Right kidney (tissue), 9 donors: ENCODE results near the gene SLC12A3.

Experiments
- DNase-seq: peaks from one replicate; pipeline ENCODE4 v3.0.0-alpha.2; 2016
- long read RNA-seq, 8 donors: transcript quantifications; one replicate each; lab custom pipeline, GENCODE V29; 2026

The SLC12A3 gene, protein sequence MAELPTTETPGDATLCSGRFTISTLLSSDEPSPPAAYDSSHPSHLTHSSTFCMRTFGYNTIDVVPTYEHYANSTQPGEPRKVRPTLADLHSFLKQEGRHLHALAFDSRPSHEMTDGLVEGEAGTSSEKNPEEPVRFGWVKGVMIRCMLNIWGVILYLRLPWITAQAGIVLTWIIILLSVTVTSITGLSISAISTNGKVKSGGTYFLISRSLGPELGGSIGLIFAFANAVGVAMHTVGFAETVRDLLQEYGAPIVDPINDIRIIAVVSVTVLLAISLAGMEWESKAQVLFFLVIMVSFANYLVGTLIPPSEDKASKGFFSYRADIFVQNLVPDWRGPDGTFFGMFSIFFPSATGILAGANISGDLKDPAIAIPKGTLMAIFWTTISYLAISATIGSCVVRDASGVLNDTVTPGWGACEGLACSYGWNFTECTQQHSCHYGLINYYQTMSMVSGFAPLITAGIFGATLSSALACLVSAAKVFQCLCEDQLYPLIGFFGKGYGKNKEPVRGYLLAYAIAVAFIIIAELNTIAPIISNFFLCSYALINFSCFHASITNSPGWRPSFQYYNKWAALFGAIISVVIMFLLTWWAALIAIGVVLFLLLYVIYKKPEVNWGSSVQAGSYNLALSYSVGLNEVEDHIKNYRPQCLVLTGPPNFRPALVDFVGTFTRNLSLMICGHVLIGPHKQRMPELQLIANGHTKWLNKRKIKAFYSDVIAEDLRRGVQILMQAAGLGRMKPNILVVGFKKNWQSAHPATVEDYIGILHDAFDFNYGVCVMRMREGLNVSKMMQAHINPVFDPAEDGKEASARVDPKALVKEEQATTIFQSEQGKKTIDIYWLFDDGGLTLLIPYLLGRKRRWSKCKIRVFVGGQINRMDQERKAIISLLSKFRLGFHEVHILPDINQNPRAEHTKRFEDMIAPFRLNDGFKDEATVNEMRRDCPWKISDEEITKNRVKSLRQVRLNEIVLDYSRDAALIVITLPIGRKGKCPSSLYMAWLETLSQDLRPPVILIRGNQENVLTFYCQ
- long read RNA-seq, donor 1, full-length matches to known transcripts = 2 of 2 reads
- long read RNA-seq, donor 1, partial matches to known transcripts = 0 of 2 reads
- long read RNA-seq, donor 1, other reads (novel, unspliced or antisense) = 0 of 2 reads
- long read RNA-seq, donor 2 = 0 reads
- long read RNA-seq, donor 3 = 0 reads
- long read RNA-seq, donor 4, full-length matches to known transcripts = 2 of 2 reads
- long read RNA-seq, donor 4, partial matches to known transcripts = 0 of 2 reads
- long read RNA-seq, donor 4, other reads (novel, unspliced or antisense) = 0 of 2 reads
- long read RNA-seq, donor 5, full-length matches to known transcripts = 2 of 2 reads
- long read RNA-seq, donor 5, partial matches to known transcripts = 0 of 2 reads
- long read RNA-seq, donor 5, other reads (novel, unspliced or antisense) = 0 of 2 reads
- long read RNA-seq, donor 6, full-length matches to known transcripts = 3 of 29 reads
- long read RNA-seq, donor 6, partial matches to known transcripts = 26 of 29 reads
- long read RNA-seq, donor 6, other reads (novel, unspliced or antisense) = 0 of 29 reads
- long read RNA-seq, donor 7 = 0 reads
- long read RNA-seq, donor 8, full-length matches to known transcripts = 4 of 4 reads
- long read RNA-seq, donor 8, partial matches to known transcripts = 0 of 4 reads
- long read RNA-seq, donor 8, other reads (novel, unspliced or antisense) = 0 of 4 reads

DNA sequence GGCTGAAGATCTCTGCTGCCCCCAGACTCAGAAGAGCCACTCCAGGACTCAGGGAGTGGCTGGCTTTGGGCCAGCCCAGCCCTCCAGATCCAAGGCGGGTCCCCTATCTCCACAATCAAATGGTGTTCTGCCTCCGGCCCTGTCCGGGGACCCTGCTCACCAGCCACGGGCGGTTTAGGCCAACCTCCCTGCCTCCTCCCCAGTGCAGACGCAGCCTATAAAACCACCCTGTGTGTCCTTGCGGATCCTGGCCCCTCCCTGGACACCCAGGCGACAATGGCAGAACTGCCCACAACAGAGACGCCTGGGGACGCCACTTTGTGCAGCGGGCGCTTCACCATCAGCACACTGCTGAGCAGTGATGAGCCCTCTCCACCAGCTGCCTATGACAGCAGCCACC lies at the start of gene SLC12A3:
Gene SLC12A3, plus strand, starts transcription at position 248 of the 400 bp plus-strand sequence. Its CDS starts 29 bp downstream, at position 277.
- no peak for DNase-seq

DNA sequence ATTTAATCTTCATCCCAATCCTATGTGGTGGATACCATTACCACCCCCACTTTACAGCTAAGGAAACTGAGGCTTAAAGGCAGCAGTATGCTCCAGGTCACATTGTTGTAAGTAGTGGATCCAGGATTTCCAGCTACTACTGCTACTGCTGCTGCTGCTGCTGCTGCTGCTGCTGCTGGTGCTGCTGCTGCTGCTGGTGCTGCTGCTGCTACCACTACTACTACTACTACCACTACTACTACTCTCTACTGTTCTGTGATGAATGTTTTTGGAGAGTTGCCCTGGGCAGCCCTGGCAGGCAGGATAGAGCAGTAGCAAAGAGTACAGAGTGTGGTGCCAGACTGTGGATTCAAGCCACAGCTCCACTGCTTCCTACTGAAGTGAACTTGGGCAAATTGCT lies 49.3 kb upstream of the SLC12A3 start:
- no peak for DNase-seq

DNA sequence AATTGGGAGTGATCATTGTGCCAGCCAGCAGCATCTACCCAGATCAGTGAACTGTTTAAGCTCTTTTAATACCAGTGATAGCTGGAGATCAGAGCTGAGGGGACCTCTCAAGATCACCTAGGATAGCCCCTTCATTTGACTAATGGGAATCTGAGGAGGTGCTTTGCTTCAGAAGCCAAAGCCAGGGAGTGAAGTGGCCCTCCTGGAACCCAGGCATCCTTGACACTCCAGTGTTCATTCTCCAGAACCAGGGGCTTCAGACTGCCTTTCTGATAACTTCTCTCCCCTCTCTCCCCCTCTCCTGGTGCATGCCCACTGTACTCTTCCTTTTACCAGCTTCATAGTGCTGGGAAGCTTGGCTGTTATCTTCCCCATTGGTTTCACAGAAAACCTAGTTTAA lies 48.0 kb upstream of the SLC12A3 start:
- DNase-seq = no peak

DNA sequence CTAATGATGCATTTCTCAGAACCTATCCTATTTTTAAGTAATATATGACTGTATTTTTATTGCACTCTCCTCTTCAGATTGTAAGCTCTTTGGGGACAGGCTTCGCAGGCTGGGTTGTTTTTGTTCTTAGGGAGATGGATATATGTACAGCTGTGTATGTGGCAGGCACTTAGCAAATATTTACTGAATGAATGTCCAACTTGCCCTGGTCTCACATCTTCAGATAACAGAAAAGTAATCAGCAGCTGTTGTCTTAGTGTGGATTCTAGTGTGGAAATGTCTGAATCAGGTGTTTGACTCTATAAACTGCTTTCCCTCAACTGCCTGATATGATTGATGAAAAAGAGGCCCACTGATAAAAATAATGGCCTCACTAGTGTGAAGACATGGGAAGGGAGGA lies 47.1 kb upstream of the SLC12A3 start:
- no peak for DNase-seq

DNA sequence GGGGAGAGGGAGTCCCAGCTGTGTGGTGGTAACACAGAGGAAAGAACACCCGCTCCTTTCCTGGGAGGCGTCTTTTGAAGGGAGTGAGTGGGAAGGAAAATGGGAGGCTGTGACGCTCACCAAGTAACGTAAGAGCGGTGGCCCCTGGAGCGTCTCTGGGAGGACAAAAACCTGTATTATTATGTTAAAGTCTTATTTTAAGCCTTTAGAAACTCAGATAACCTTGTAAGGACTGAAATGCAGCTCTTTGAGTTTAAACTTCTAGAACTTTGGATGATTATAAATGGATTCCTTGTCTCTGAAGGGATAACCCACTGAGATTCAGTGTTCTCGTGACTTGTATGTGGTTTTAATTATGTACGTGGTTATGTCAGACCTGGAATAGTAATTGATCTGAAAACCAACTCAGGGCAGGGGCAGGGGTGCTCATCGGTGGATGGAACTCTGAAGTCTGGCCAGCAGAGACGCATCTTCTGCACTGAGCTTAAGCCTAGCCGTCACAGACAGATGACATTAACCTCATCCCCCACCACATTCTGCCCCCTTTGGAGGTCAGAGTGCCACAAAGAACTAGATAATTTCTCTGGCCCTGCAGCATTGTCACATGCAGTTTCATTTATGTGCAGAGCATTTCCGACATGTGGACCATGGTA lies 41.8 kb upstream of the SLC12A3 start:
- DNase-seq = no peak

DNA sequence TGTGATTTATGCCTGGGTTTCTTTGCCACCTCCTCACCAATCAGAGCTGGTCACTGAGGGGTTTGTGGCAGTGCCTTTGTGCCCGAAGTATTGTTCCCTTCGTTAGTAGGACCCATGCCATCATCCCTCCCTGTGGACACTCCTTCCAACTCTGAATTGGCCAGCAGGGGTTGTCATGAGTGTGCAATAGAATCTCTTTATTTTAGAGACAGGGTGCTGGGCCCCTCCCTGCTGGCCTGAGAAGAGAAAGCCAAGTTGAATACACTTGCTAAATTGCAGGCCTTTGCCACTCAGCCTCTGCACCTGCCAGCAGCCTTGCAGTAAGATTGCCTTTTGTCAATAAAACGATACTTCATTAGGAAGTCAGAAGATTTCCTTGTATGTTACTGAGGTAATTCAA lies 40.7 kb upstream of the SLC12A3 start:
- no peak for DNase-seq

DNA sequence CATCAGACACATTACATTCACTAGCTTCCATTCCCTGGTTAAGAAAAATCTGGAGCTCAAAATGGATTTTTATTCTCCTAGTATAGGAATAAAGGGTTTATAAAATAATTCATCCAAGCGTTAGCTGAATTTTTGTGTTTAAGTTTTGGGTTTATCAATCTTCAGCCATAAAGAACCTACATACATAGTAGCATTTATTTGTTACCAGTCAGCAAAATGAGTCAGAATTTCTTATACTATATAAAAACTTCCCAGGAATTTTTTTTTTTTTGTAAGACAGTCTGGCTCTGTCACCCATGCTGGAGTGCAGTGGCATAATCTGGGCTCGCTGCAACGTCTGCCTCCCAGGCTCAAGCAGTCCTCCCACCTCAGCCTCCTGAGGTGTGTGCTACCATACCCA lies 40.2 kb upstream of the SLC12A3 start:
- no peak for DNase-seq

DNA sequence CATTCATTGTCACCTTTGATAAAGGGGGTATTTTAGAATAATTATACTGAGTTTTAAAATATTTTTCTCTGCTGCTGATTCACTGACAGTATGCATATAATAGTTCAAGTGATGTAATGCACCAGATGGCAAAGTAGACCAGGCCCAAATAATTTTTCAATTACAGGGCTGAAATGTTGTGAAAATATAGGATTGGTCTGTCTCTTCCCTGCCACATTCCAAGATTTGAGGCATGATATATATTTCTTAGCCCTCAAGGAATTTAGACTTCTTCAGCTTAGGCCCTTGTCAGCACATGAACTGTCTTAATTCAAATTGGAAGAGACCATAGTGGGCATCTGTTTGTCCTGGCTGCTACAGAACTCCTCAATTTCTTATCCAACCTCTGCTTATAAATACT lies 39.2 kb upstream of the SLC12A3 start:
- DNase-seq = no peak

DNA sequence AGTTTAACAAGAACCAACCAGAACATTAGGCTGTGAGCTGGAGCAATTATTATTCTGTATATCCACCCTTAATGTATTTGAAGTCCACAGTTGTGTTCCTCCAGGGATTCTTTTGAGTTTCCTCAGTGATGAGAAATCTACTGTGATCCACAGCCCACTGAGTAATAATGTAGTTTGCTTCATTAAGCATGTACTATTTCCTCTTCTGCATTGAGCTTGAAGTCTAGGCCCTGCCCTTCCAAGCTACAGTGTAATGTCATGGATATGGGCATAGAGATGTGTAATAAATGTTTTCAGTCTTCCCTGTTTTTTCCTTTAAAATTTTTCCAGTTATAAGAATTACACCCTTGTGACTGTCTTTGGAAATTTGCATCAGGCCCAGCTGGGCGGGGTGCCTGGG lies 36.4 kb upstream of the SLC12A3 start:
- DNase-seq = no peak

DNA sequence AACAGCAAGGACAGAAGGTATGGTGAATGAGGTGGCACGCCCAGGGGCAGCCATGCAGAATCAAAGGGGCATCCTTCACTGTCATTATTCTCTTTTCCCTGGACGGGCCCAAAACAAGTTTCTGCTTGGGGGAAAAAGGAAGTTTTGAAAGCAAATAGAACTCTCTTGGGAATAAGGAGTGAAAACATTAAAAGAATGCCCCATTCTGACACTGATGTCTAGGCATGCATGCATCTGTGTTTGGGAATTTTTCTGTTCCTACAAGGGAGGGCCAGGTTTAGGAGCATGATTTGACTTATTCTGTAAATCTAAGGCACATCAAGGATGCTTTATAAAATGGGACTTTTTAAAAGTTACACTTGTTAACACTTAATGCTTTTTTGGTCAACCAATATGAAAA lies 34.3 kb upstream of the SLC12A3 start:
- DNase-seq = no peak

DNA sequence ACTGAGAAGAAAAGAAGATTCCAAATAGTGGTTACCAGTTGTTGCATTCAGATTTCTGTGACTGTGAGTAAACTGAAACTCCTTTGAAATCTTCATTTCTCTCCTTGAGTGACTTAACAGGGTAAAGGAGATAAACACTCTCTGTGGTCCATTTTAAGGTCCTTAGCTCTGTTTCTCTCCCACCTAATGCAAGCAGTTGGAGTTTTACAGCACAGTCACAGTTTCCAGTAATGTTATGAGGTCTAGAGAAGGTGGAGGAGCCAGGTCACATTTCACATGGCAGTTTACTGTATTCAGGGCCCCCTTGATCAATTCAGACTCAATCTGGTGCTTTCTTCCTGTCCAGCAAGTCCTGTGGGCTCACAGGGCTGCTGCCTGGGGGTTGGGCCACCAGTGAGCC lies 32.2 kb upstream of the SLC12A3 start:
- DNase-seq = no peak

DNA sequence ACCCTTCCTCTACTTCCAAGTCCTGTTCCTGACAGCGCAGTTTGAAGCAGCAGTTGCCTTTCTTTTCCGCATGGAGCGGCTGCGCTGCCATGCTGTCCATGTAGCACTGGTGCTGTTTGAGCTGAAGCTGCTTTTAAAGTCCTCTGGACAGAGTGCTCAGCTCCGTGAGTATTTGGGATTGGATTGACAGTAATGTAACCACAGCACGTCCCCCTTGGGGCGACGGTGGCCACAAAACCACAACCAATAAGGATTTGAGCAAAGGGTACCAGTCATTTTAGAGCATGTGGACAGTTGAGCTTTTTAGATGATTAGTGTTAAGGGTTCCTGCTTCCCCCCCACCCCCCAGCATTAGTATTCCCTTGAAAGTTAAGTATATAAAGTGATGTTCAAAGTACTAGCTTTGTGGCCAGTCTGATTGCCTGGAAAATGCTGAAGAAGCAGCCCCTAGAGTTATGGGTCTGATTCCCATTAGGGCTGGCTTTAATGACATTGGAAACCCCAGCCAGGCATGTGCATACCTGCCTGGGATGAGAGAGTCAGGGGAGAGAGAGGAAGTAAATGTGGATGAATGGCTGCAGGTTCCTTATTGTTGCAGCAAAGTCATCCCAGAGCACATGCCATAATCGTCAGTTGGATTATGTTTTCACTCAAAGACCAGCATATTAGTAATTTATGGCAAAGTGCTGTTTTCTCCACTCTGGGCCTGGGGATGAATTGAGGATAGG lies 31.6 kb upstream of the SLC12A3 start:
- no peak for DNase-seq

DNA sequence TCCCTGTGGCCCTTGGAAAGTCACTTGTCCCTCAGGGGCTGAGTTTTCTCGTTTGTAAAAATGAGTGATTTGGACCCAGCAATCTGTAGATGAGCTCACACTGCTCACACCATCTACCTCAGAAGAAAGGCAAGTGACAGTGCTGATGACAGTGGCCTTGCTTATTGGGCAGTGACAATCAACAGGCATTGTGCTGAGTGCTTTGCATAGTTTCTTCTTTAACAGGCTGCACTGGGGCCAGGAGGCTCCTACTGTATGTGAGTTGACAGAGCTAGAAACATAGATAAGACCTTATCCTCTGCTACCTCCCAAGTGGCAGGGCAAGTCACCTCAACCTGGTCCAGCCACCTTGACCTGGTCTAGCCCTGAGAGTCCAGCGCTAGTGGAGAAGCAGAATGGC lies 29.7 kb upstream of the SLC12A3 start:
- DNase-seq = no peak

DNA sequence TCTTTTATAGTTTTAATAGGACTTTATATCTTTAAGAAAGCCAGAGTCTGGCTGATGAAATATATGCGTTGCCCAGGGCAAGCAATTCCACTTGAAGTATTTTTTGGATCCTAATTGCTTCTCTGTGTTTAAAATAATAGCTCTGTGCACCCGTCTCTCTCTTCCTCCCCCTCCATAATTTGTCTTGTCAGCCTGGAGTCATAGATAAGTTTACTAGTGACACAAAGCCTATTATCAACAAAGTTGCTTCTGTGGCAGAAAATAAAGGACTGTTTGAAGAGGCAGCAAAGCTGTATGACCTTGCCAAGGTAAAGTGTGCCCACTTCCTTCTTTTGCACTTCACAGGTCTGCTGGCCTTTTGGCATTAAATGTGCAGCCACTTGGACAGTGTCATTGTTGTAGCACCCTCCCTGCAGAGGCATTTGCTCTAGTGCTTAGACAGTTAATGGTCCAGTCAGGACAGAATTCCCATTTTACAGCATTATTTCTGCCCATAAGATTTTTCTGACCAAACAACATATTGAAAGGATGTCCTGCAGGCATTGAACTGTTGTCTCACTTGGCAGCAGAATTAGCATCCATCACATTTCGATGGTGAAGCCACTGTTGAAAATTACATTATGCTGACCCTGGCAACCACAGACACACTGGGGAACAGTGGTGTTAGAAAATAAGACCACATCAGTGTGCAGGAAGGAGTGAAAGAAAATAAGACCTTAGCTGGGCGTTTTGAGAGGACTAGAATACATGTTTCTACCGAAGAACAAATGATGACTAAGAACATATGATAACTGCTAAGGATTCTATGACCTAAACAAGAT lies 28.4 kb upstream of the SLC12A3 start:
- no peak for DNase-seq

DNA sequence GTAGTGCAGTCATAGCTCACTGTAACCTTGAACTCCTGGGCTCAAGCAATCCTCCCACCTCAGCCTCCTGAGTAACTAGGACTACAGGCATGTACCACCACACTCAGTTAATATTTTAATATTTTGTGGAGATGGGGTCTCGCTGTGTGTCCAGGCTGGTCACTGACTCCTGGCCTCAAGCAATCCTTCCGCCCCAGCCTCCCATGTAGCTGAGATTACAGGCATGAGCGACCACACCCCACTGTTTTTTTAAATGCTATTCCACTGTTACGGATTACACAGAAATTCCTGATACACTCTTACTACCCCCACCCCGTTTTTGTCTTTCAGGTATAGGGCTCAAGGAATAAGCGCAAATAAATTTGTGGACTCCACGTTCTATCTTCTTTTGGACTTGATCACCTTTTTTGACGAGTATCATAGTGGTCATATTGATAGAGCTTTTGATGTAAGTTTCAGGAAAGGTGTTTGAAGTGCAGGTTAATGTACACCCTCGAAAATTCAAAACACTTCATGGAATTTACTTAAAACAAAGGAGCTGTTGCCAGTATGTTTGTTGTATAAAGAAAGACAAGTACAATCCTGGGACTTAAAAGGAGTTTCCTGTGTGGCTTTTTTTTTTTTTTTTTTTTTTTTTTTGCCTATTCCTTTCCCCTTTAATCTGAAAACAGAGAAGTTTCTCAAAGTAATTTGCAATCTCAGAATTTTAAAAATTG lies 26.2 kb upstream of the SLC12A3 start:
- DNase-seq = no peak

DNA sequence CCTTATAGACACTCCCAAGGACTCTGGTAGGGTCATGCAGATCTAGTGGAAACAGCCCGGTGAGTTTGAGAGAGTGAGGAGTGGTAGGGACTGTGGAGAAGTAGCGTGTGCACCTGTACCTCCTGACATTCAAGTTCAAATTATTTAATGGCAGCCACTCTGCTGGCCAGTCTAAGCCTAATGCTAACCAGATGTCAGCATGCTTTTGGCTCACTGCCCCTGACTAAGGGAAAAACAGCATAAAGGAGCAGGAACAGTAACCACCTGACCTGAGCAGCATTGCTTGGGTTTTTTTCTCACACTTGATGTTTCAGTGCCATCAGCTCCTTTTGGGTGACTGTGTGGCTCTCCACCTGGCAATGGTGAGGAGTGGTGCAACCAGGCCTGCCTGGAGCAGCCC lies 23.8 kb upstream of the SLC12A3 start:
- no peak for DNase-seq

DNA sequence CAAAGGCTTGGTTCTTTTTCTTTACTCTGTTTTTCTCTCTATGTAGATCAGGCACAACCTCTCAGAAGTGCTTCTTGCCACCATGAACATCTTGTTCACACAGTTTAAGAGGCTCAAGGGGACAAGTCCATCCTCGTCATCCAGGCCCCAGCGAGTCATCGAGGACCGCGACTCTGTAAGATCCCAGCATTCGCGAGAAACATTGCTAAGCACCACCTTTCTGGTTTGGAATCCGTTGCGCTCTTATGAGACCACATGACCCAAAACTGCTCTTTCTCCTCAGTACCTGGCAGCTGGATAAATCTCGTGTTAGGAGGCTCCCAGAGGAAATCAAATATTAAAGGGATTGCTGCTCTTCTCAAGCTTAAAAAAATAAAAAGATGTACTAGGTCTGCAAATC lies 23.3 kb upstream of the SLC12A3 start:
- DNase-seq = no peak

DNA sequence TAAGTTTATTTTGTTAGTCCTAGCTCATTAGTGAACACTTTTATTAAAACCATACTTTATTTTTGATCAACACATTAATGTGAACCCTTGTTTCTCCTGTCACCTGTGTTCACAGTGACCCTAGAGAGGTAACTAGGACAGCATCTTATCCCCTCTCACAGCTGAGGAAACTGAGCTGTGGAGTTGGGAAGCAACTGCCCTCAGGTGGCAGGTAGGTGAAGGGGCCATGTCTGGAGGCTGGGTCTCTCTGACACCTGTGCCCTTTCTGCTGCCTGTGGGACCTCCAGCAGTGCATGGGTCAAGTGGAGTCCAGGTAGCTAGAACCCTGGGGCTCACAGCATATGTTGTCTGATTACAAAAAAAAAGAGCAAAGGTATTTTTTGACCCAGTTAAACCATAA lies 22.9 kb upstream of the SLC12A3 start:
- DNase-seq = no peak

DNA sequence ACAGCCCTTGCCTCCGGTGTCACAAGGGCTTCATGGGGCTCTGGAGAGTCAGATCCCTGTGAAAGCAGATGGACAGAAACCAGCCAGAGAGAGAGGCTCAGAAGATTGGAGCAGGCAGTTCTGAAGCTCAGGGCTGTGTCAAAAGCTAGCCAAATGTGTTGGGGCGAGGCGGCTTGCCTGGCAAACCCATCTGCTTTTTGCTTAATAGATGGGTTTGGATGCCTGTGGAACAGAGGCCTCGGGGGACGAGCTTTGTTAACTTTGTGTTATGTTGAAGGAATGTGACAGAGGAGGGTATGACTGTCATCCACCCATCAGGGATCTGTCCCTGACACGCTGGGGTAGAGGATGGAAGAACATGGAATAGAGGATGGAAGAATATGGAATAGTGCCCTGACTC lies 21.0 kb upstream of the SLC12A3 start:
- DNase-seq = no peak
